HEK293T (cell line): ENCODE results near the gene LPIN2.

Experiments used
- BHLHE40 ChIP-seq: fragments of 450-650 bp; IDR thresholded peaks from 2 replicates; pipeline ENCODE4 v1.6.1; 2016; ENCODE audit warnings: mild to moderate bottlenecking, moderate library complexity, borderline replicate concordance
- ELF4 ChIP-seq: fragments of 450-650 bp; IDR thresholded peaks from 2 replicates; pipeline ENCODE4 v1.6.1; 2017; ENCODE audit warnings: antibody characterized with exemption
- FOXA1 ChIP-seq: fragments of 450-650 bp; IDR thresholded peaks from 2 replicates; pipeline ENCODE4 v1.6.1; 2016; ENCODE audit warnings: mild to moderate bottlenecking
- FOXK2 ChIP-seq: fragments of 450-650 bp; IDR thresholded peaks from 2 replicates; pipeline ENCODE4 v1.6.1; 2016; ENCODE audit warnings: mild to moderate bottlenecking
- FOXM1 ChIP-seq: fragments of 450-650 bp; IDR thresholded peaks from 2 replicates; pipeline ENCODE4 v1.6.1; 2017; ENCODE audit warnings: mild to moderate bottlenecking, borderline replicate concordance
- HDGF ChIP-seq: fragments of 450-650 bp; IDR thresholded peaks from 2 replicates; pipeline ENCODE4 v1.6.1; 2017; ENCODE audit warnings: antibody characterized with exemption, borderline replicate concordance
- SP1 ChIP-seq: fragments of 450-650 bp; IDR thresholded peaks from 2 replicates; pipeline ENCODE4 v1.6.1; 2017
- TARDBP ChIP-seq: fragments of 450-650 bp; IDR thresholded peaks from 2 replicates; pipeline ENCODE4 v1.6.1; 2016
- ZNF384 ChIP-seq: fragments of 450-650 bp; IDR thresholded peaks from 2 replicates; pipeline ENCODE4 v1.6.1; 2016

DNA sequence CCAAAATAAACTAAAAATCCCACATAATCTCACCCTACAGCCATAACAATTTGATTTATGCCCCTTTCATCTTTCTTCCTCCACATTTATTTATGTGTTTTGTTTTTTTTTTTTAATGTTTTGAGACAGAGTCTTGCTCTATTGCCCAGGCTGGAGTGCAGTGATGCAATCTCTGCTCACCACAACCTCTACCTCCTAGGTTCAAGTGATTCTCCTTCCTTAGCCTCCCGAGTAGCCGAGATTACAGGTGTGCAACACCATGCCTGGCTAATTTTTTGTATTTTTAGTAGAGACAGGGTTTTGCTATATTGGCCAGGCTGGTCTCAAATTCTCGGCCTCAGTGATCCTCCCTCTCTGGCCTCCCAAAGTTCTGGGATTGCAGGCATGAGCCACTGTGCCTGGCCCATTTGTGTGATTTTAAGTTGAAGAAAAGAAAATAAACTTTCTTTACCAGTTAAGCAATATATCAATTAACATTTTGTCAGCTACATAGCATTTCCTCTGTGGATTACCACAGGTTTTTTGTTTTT lies 35.9 kb upstream of the LPIN2 start:
- TF ChIP-seq TARDBP (no peak), SP1 (no peak), FOXM1 (no peak), BHLHE40 (no peak), ZNF384 (no peak), HDGF (no peak), FOXA1 (no peak), ELF4 (no peak), FOXK2 (no peak)
